K562 (cell line): Measurements from ENCODE around the gene ABCG1. TPM values are rescaled to one million over a fixed set of nuclear protein-coding genes. Genes with fewer than 3 reads are reported as not detected.

Experiments used
- ATAC-seq: fragments of 200-7000 bp; cut with Tn5 transposase; 3 replicates; pipeline ENCODE4 v1.9.1; 2020; ENCODE audit warnings: moderate library complexity
- BruUV-seq: library from RNA; stranded (reverse); fragments of 400-500 nt; replicated peaks from 2 replicates; lab custom pipeline; 2021; lab: Mats Ljungman, UMichigan
- CTCF ChIA-PET: fragments of 300-600 bp; formaldehyde crosslinking; extraction: SDS; loops from one replicate; lab custom pipeline; 2021; ENCODE audit warnings: low intra/inter-chr PET ratio; lab: Yijun Ruan, JAX
- POLR2A ChIA-PET: fragments of 300-600, 350-650 bp; sonication (Branson Sonifier 250); formaldehyde crosslinking; extraction: SDS; loops from one replicate; lab custom pipeline; 2021; ENCODE audit warnings: antibody characterized with exemption, inconsistent platforms; lab: Yijun Ruan, JAX
- DNase-seq, 4 experiments: peaks; one replicate each; pipeline versions ENCODE4 v3.0.0 to v3.0.0-alpha.2; 2011 to 2018; ENCODE audit warnings: low spot score in 3 of 4, mixed read lengths in 3 of 4; ENCODE audit errors: extremely low read depth in 1 of 4
- FAIRE-seq: peaks from 2 replicates; lab custom pipeline; 2011; peaks lifted over from hg19 to GRCh38; lab: Jason Lieb, UNC
- H2AFZ ChIP-seq: 2 replicates; pipeline ENCODE4 v1.6.0; 2011; ENCODE audit warnings: low read depth, low read length, control low read depth, inconsistent platforms
- H3K27ac ChIP-seq: fragments of 200-600 bp; 3 replicates; pipeline ENCODE4 v1.8.0; 2011; ENCODE audit warnings: low read depth, mild to moderate bottlenecking, control low read depth, inconsistent platforms, low read length, moderate library complexity, mixed read lengths; ENCODE audit errors: extremely low read depth
- H3K27me3 ChIP-seq, 2 experiments: fragments of 300-600 bp in 1 of 2; 2 replicates in 1 of 2; 3 replicates in 1 of 2; pipeline versions ENCODE4 v1.6.0 to v1.8.0; 2011; ENCODE audit warnings: inconsistent platforms in 2 of 2, low read length in 2 of 2, mild to moderate bottlenecking in 1 of 2, mixed read lengths in 1 of 2, moderate library complexity in 1 of 2; ENCODE audit not compliant: control insufficient read depth in 2 of 2, insufficient read depth in 2 of 2
- H3K36me3 ChIP-seq: fragments of 300-600 bp; 3 replicates; pipeline ENCODE4 v1.8.0; 2011; ENCODE audit warnings: mild to moderate bottlenecking, low read length, inconsistent platforms; ENCODE audit not compliant: control insufficient read depth, insufficient read depth
- H3K4me1 ChIP-seq, 2 experiments: fragments of 200-600 bp in 1 of 2; replicated peaks in 1 of 2; 2 replicates in 1 of 2; 3 replicates in 1 of 2; pipeline versions ENCODE4 v1.5.1 to v1.8.0; 2011; ENCODE audit warnings: inconsistent platforms in 2 of 2, low read length in 2 of 2, mild to moderate bottlenecking in 1 of 2, mixed read lengths in 1 of 2, moderate library complexity in 1 of 2; ENCODE audit not compliant: control insufficient read depth in 2 of 2, insufficient read depth in 2 of 2
- H3K4me2 ChIP-seq: 2 replicates; pipeline ENCODE4 v1.6.1; 2011; ENCODE audit warnings: low read length, control low read depth, inconsistent platforms, mixed read lengths; ENCODE audit not compliant: insufficient read depth
- H3K4me3 ChIP-seq: fragments of 200-600 bp; sonication (generic), shearing (Covaris generic); 2 replicates; pipeline ENCODE4 v1.5.1; 2016; ENCODE audit warnings: control low read depth, inconsistent platforms
- H3K79me2 ChIP-seq: fragments of 200-600 bp; 3 replicates; pipeline ENCODE4 v1.8.0; 2011; ENCODE audit warnings: low read length, inconsistent platforms; ENCODE audit not compliant: control insufficient read depth, insufficient read depth
- H3K9ac ChIP-seq, 2 experiments: 2 replicates each; pipeline versions ENCODE4 v1.6.0 to v1.6.1; 2011; ENCODE audit warnings: low read depth in 2 of 2, low read length in 2 of 2, control low read depth in 1 of 2, inconsistent platforms in 1 of 2, mild to moderate bottlenecking in 1 of 2, mixed read lengths in 1 of 2; ENCODE audit not compliant: insufficient read depth in 1 of 2
- H3K9me1 ChIP-seq: one replicate; pipeline ENCODE4 v1.6.0; 2011; ENCODE audit warnings: inconsistent platforms, mild to moderate bottlenecking, low read length, moderate library complexity; ENCODE audit not compliant: control insufficient read depth, insufficient read depth
- H3K9me3 ChIP-seq: replicated peaks from 2 replicates; pipeline ENCODE4 v1.5.1; 2011; ENCODE audit warnings: low read depth, low read length, inconsistent platforms; ENCODE audit not compliant: control insufficient read depth, insufficient read depth
- H4K20me1 ChIP-seq: replicated peaks from 2 replicates; pipeline ENCODE4 v1.6.1; 2011; ENCODE audit warnings: low read length, inconsistent platforms, mixed read lengths; ENCODE audit not compliant: control insufficient read depth, insufficient read depth
- ELF2 ChIP-seq: fragments of 250-450 bp; sonication (Bioruptor Pico); IDR thresholded peaks from 2 replicates; pipeline ENCODE4 v1.5.0; 2021; ENCODE audit warnings: mild to moderate bottlenecking
- ERF ChIP-seq: fragments of 450-650 bp; formaldehyde crosslinking; IDR thresholded peaks from 2 replicates; pipeline ENCODE4 v1.4.0; 2020; ENCODE audit warnings: mild to moderate bottlenecking, mixed read lengths
- HMG20A ChIP-seq: fragments of 450-650 bp; formaldehyde crosslinking; conservative IDR thresholded peaks from 2 replicates; pipeline ENCODE4 v1.4.0; 2020; ENCODE audit warnings: mild to moderate bottlenecking, mixed read lengths
- KAT8 ChIP-seq: fragments of 450-650 bp; IDR thresholded peaks from 2 replicates; pipeline ENCODE4 v1.6.1; 2016; ENCODE audit warnings: low read depth, mild to moderate bottlenecking
- NR3C1 ChIP-seq: sonication (generic); formaldehyde crosslinking; IDR thresholded peaks from 2 replicates; pipeline ENCODE4 v1.8.1; 2022; ENCODE audit warnings: missing genetic modification reagents
- POLR2B ChIP-seq: fragments of 450-650 bp; IDR thresholded peaks from 2 replicates; pipeline ENCODE4 v1.6.1; 2018; ENCODE audit warnings: low read depth; ENCODE audit not compliant: partially characterized antibody
- WGBS: fragments of 100-300 bp; shearing (Covaris generic); methylation state at CpG from one replicate; pipeline ENCODE4 v1.1.6; 2016; ENCODE audit warnings: low coverage, mixed read lengths; ENCODE audit not compliant: insufficient coverage; ENCODE audit errors: missing lambda C conversion rate; 5-methylcytosine and 5-hydroxymethylcytosine counted together
- in situ Hi-C: fragments of 300-500 bp; cut with MboI; formaldehyde crosslinking; loops from 4 replicates; pipeline ENCODE4 v1.15.0; 2018; ENCODE audit warnings: inconsistent platforms, mixed read lengths
- intact Hi-C: fragments of 100-400 bp; cut with micrococcal nuclease; formaldehyde crosslinking; loops from 2 replicates; pipeline ENCODE4 v1.14.2; 2022
- polyA plus RNA-seq, 8 experiments: library from polyadenylated mRNA; depleted of rRNA in 4 of 8; stranded (reverse) in 5 of 8; unstranded in 3 of 8; fragments of >200 nt; fragmentation: Nextera tagmentation in 2 of 8; fragmentation: Illumina TruSeq in 1 of 8; extraction: Ambion mirVana in 2 of 8; extraction: Trizol in 1 of 8; gene quantifications; 2 replicates each; pipeline versions ENCODE4 v1.2.1 to v1.2.3, GENCODE V29; 2011 to 2014; ENCODE audit warnings: inconsistent platforms in 1 of 8, missing spikeins in 1 of 8
- total RNA-seq, 7 experiments: library from RNA; depleted of rRNA in 6 of 7; stranded (reverse); fragments of >200 nt in 6 of 7; fragmentation: Illumina TruSeq in 2 of 7; extraction: Trizol in 2 of 7; gene quantifications; 2 replicates each; pipeline versions ENCODE4 v1.2.1 to v1.2.3, GENCODE V29; 2011 to 2021; ENCODE audit warnings: low replicate concordance in 1 of 7
- TF ChIP-seq, protein P1 (sequence below): sonication (generic); formaldehyde crosslinking; IDR thresholded peaks from 2 replicates; pipeline ENCODE4 v1.8.1; 2023; ENCODE audit warnings: mild to moderate bottlenecking, missing genetic modification reagents, moderate library complexity
- TF ChIP-seq, protein P2 (sequence below): fragments of 450-650 bp; formaldehyde crosslinking; IDR thresholded peaks from 2 replicates; pipeline ENCODE4 v1.4.0; 2020; ENCODE audit warnings: mild to moderate bottlenecking, moderate library complexity
- TF ChIP-seq, protein P3 (sequence below), 2 experiments: fragments of 450-650 bp in 1 of 2; sonication (generic) in 1 of 2; formaldehyde crosslinking in 1 of 2; IDR thresholded peaks; 2 replicates each; pipeline versions ENCODE4 v1.7.1 to v1.9.0; 2016 to 2022; ENCODE audit warnings: inconsistent platforms in 1 of 2, mild to moderate bottlenecking in 1 of 2, missing genetic modification reagents in 1 of 2

The ABCG1 gene
- total and polyA plus RNA-seq, 9 of the 15 experiments (the other 6 are each of a cell fraction or from before 2014, with no cell fraction given): 0.04 to 0.09 TPM; not detected in 7

DNA sequence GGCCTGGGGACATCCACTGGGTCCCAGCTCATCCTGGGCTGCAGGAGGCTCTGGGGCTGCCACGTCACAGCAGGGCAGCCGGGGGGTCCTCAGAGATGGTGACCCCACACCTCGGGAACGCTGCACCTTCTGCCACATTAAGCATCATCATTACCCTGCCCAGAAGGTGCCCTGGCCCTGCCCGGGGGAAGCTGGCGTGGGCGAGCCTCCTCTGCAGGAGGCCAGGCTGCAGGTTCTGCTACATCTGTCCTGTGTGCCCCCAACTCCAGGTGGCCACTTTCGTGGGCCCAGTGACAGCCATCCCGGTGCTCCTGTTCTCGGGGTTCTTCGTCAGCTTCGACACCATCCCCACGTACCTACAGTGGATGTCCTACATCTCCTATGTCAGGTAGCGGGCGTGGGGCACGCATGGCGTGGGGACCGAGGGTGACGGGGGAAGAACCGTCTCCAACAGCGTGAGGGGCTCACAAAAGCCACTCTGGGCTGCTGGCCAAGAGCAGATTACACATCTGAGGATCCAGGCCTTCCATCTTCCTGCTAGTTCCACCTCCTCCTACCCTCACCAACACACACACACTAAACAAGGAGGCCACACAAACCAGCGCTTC is 75.4 kb downstream of the ABCG1 start:
- peaks cover 58 to 81% of the 10 kb centered on the region in 2 experiments for H3K27me3 ChIP-seq
- ChIA-PET CTCF (no interaction called here), POLR2A (interaction anchor here (0.7 kb wide), 1 partner anchor 186 kb away, joined by 3 read pairs; no protein-coding TSS in a partner anchor)
- no TSS peak for BruUV-seq
- H3K79me2 ChIP-seq: no peaks in the 10 kb centered on the region
- WGBS: under 1% methylated on average over 20 of the region's 22 CpGs
- H3K27ac ChIP-seq: no peak overlapping the region
- no peaks in the 10 kb centered on the region for H3K36me3 ChIP-seq
- no peak overlapping the region for H2AFZ ChIP-seq
- TF ChIP-seq POLR2B (no peak), ELF2 (CRISPR knock-in tag) (no peak), KAT8 (no peak), ERF (CRISPR knock-in tag) (no peak), HMG20A (CRISPR knock-in tag) (no peak), NR3C1 (CRISPR knock-in tag) (no peak)
- TF ChIP-seq, protein P1, sequence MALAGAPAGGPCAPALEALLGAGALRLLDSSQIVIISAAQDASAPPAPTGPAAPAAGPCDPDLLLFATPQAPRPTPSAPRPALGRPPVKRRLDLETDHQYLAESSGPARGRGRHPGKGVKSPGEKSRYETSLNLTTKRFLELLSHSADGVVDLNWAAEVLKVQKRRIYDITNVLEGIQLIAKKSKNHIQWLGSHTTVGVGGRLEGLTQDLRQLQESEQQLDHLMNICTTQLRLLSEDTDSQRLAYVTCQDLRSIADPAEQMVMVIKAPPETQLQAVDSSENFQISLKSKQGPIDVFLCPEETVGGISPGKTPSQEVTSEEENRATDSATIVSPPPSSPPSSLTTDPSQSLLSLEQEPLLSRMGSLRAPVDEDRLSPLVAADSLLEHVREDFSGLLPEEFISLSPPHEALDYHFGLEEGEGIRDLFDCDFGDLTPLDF (CRISPR knock-in tag): no peak
- TF ChIP-seq, protein P2, sequence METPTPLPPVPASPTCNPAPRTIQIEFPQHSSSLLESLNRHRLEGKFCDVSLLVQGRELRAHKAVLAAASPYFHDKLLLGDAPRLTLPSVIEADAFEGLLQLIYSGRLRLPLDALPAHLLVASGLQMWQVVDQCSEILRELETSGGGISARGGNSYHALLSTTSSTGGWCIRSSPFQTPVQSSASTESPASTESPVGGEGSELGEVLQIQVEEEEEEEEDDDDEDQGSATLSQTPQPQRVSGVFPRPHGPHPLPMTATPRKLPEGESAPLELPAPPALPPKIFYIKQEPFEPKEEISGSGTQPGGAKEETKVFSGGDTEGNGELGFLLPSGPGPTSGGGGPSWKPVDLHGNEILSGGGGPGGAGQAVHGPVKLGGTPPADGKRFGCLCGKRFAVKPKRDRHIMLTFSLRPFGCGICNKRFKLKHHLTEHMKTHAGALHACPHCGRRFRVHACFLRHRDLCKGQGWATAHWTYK: no peak
- TF ChIP-seq, protein P3, sequence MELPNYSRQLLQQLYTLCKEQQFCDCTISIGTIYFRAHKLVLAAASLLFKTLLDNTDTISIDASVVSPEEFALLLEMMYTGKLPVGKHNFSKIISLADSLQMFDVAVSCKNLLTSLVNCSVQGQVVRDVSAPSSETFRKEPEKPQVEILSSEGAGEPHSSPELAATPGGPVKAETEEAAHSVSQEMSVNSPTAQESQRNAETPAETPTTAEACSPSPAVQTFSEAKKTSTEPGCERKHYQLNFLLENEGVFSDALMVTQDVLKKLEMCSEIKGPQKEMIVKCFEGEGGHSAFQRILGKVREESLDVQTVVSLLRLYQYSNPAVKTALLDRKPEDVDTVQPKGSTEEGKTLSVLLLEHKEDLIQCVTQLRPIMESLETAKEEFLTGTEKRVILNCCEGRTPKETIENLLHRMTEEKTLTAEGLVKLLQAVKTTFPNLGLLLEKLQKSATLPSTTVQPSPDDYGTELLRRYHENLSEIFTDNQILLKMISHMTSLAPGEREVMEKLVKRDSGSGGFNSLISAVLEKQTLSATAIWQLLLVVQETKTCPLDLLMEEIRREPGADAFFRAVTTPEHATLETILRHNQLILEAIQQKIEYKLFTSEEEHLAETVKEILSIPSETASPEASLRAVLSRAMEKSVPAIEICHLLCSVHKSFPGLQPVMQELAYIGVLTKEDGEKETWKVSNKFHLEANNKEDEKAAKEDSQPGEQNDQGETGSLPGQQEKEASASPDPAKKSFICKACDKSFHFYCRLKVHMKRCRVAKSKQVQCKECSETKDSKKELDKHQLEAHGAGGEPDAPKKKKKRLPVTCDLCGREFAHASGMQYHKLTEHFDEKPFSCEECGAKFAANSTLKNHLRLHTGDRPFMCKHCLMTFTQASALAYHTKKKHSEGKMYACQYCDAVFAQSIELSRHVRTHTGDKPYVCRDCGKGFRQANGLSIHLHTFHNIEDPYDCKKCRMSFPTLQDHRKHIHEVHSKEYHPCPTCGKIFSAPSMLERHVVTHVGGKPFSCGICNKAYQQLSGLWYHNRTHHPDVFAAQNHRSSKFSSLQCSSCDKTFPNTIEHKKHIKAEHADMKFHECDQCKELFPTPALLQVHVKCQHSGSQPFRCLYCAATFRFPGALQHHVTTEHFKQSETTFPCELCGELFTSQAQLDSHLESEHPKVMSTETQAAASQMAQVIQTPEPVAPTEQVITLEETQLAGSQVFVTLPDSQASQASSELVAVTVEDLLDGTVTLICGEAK (IDR thresholded peaks at IDR 0.05): no peak
- TF ChIP-seq, protein P3 (CRISPR knock-in tag; IDR thresholded peaks at IDR 0.05): no peak
- TF ChIP-seq, all 486 proteins: peak for 0
- H3K4me3 ChIP-seq: no peak overlapping the region
- no peaks in the 10 kb centered on the region for H3K9me3 ChIP-seq
- intact Hi-C loops: no loop called here
- FAIRE-seq (no peak), DNase-seq (no peak), ATAC-seq (no peak)
- peaks cover 6% of the 10 kb centered on the region for H4K20me1 ChIP-seq
- peaks cover 0 to 16% of the 10 kb centered on the region in 2 experiments; a peak in 2 of 5 replicates for H3K4me1 ChIP-seq
- H3K9me1 ChIP-seq: no peaks in the 10 kb centered on the region
- in situ Hi-C loops: no loop called here
- H3K9ac ChIP-seq: no peak overlapping the region
- no peak overlapping the region for H3K4me2 ChIP-seq
